OCI-LY7 (cell line): ENCODE measurements around the gene MOAP1. TPM values are rescaled to one million over a fixed set of nuclear protein-coding genes. Genes with fewer than 3 reads are reported as not detected.
"Not testable (repeated sequence)": the region's sequence is repeated elsewhere in the genome, so short reads cannot be mapped to it uniquely, and the experiment has no call there.

Source experiments
- BruUV-seq: library from RNA; stranded (reverse); fragments of 400-500 nt; replicated peaks from 2 replicates; lab custom pipeline; 2021; lab: Mats Ljungman, UMichigan
- CTCF ChIA-PET: fragments of 300-600 bp; sonication (Branson Sonifier 250); formaldehyde crosslinking; loops from one replicate; lab custom pipeline; 2022; ENCODE audit warnings: antibody characterized with exemption; ENCODE audit not compliant: unreplicated experiment; lab: Charles Lee
- POLR2A ChIA-PET: fragments of 300-600 bp; sonication (Branson Sonifier 250); formaldehyde crosslinking; loops from one replicate; lab custom pipeline; 2022; ENCODE audit warnings: antibody characterized with exemption; lab: Charles Lee
- DNase-seq: peaks from one replicate; pipeline ENCODE4 v3.0.0-alpha.2; 2015; ENCODE audit warnings: low spot score
- H2AFZ ChIP-seq: fragments of 200-600 bp; sonication (generic), shearing (Covaris generic); 2 replicates; pipeline ENCODE4 v1.6.1; 2014; ENCODE audit warnings: mild to moderate bottlenecking, antibody characterized with exemption, low read length, moderate library complexity
- H3K27ac ChIP-seq: fragments of 200-600 bp; sonication (generic); 2 replicates; pipeline ENCODE4 v1.5.1; 2014; ENCODE audit warnings: mixed run types, low read depth, mild to moderate bottlenecking, moderate library complexity, low read length, inconsistent platforms; ENCODE audit not compliant: poor library complexity, severe bottlenecking
- H3K36me3 ChIP-seq: fragments of 200-600 bp; sonication (generic); 2 replicates; pipeline ENCODE4 v1.6.1; 2014; ENCODE audit warnings: mild to moderate bottlenecking, antibody characterized with exemption, low read length, moderate library complexity, mixed read lengths; ENCODE audit not compliant: insufficient read depth
- H3K4me1 ChIP-seq: fragments of 200-600 bp; sonication (generic); 2 replicates; pipeline ENCODE4 v1.5.1; 2014; ENCODE audit warnings: mild to moderate bottlenecking, low read length; ENCODE audit not compliant: insufficient read depth, poor library complexity, severe bottlenecking
- H3K4me2 ChIP-seq: fragments of 200-600 bp; sonication (generic); 2 replicates; pipeline ENCODE4 v1.6.1; 2014; ENCODE audit warnings: mild to moderate bottlenecking, low read length
- H3K4me3 ChIP-seq: fragments of 200-600 bp; sonication (generic); 2 replicates; pipeline ENCODE4 v1.5.1; 2014; ENCODE audit warnings: mild to moderate bottlenecking, low read depth, low read length; ENCODE audit not compliant: poor library complexity, severe bottlenecking
- H3K79me2 ChIP-seq: fragments of 200-600 bp; sonication (generic); 2 replicates; pipeline ENCODE4 v1.6.1; 2016; ENCODE audit warnings: low read depth, mild to moderate bottlenecking, low read length, moderate library complexity, mixed read lengths; ENCODE audit not compliant: insufficient read depth
- H3K9me2 ChIP-seq: fragments of 200-600 bp; sonication (generic); 2 replicates; pipeline ENCODE4 v1.6.1; 2016; ENCODE audit warnings: mild to moderate bottlenecking, low read length, mixed read lengths; ENCODE audit not compliant: insufficient read depth
- H3K9me3 ChIP-seq: fragments of 200-600 bp; sonication (generic); 2 replicates; pipeline ENCODE4 v1.6.1; 2014; ENCODE audit warnings: mild to moderate bottlenecking, mixed run types, low read length, mixed read lengths
- H4K20me1 ChIP-seq: fragments of 200-600 bp; sonication (generic); 2 replicates; pipeline ENCODE4 v1.6.1; 2014; ENCODE audit warnings: mild to moderate bottlenecking, antibody characterized with exemption, low read length, moderate library complexity, mixed read lengths; ENCODE audit not compliant: insufficient read depth
- EZH2phosphoT487 ChIP-seq: fragments of 200-600 bp; sonication (generic); IDR thresholded peaks from 2 replicates; pipeline ENCODE4 v1.6.1; 2018; ENCODE audit warnings: low read depth, borderline replicate concordance, mild to moderate bottlenecking, mixed run types, antibody characterized with exemption, low read length, moderate library complexity, mixed read lengths
- intact Hi-C: fragments of 100-400 bp; cut with micrococcal nuclease; formaldehyde crosslinking; loops from one replicate; pipeline ENCODE4 v1.10.0; 2022; ENCODE audit not compliant: unreplicated experiment
- total RNA-seq, 2 experiments: library from RNA; depleted of rRNA in 1 of 2; stranded (reverse); fragments of >200 nt in 1 of 2; shearing (Covaris generic) in 1 of 2; gene quantifications; 2 replicates each; pipeline ENCODE4 v1.2.3, GENCODE V29; 2014 to 2022
- TF ChIP-seq, protein P1 (sequence below): fragments of 200-600 bp; sonication (generic); conservative IDR thresholded peaks from 2 replicates; pipeline ENCODE4 v1.5.1; 2014; ENCODE audit warnings: mild to moderate bottlenecking, antibody characterized with exemption, low read length, moderate library complexity, mixed read lengths

Gene MOAP1
- total RNA-seq, 2 experiments from 2014 or later: 26.4 to 31.2 TPM

DNA sequence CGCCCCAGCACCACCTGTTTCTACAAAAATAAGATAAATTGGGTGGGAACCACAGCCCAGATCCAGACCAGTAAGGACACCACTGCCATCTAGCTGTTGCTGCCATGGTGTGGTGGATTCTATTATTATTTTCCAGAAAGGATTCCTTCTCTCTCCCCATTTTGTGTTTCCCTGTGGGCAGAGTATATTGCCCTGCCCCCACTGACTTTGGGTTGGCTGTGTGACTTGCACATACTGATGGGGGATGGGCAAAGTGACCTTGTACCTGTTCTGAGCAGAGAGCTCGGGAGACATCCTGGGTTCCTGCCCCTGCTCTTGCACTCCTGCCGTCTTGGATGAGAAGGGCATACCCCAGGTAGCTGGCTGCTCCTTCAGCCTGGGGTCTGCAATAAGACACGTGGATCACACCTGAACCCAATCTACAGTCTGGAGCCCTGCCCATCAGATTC is 24.3 kb downstream of the MOAP1 start:
- Histone ChIP-seq H3K79me2 (no peaks in the 10 kb centered on the region), H3K9me2 (no peaks in the 10 kb centered on the region), H3K9me3 (no peaks in the 10 kb centered on the region), H3K4me3 (no peak overlapping the region), H2AFZ (no peak overlapping the region), H3K36me3 (no peaks in the 10 kb centered on the region), H3K4me2 (no peak overlapping the region), H3K27ac (no peak overlapping the region), H4K20me1 (no peaks in the 10 kb centered on the region), H3K4me1 (no peaks in the 10 kb centered on the region)
- CTCF ChIA-PET: interaction anchor here (1.0 kb wide), 1 partner anchor 47 kb away, joined by 4 read pairs; no protein-coding TSS in a partner anchor
- no TSS peak for BruUV-seq
- intact Hi-C loops: no loop called here
- POLR2A ChIA-PET: interaction anchor here (0.6 kb wide), 3 partner anchors 45 to 335 kb away, joined by 3 to 5 read pairs (median 3); no protein-coding TSS in a partner anchor
- TF ChIP-seq, protein P1, sequence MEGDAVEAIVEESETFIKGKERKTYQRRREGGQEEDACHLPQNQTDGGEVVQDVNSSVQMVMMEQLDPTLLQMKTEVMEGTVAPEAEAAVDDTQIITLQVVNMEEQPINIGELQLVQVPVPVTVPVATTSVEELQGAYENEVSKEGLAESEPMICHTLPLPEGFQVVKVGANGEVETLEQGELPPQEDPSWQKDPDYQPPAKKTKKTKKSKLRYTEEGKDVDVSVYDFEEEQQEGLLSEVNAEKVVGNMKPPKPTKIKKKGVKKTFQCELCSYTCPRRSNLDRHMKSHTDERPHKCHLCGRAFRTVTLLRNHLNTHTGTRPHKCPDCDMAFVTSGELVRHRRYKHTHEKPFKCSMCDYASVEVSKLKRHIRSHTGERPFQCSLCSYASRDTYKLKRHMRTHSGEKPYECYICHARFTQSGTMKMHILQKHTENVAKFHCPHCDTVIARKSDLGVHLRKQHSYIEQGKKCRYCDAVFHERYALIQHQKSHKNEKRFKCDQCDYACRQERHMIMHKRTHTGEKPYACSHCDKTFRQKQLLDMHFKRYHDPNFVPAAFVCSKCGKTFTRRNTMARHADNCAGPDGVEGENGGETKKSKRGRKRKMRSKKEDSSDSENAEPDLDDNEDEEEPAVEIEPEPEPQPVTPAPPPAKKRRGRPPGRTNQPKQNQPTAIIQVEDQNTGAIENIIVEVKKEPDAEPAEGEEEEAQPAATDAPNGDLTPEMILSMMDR: peak; percentile 66
- TF ChIP-seq EZH2phosphoT487: no peak
- peak; percentile 36 for DNase-seq

DNA sequence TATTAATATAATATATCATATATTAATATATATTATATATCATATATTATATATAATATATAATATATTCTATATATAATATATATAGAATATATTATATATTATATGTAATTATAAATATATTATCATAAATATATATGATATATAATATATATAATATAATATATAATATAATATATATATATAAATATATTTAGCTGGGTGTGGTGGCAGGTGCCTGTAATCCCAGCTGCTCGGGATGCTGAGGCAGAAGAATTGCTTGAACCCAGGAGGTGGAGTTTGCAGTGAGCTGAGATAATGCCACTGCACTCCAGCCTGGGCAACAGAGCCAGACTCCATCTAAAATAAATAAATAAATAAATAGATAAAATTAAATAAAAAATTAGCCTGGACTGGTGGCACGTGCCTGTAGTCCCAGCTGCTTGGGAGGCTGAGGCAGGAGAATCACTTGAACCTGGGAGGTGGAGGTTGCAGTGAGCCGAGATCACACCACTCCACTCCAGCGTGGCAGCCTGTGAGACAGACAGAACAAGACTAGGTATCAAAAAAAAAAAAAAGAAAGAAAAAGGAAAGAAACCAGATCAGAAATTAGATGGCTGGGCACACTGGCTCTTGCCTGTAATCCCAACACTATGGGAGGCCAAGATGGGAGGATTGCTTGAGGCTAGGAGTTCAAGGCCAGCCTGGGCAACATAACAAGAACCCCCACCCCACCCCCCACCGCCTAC is 24.9 kb downstream of the MOAP1 start:
- H3K36me3 ChIP-seq, intact Hi-C loops, H3K9me2 ChIP-seq, DNase-seq, H3K4me3 ChIP-seq, H3K27ac ChIP-seq, H4K20me1 ChIP-seq, BruUV-seq, H3K4me1 ChIP-seq, CTCF ChIA-PET, H3K4me2 ChIP-seq, H2AFZ ChIP-seq, H3K9me3 ChIP-seq, H3K79me2 ChIP-seq: not testable (repeated sequence)
- POLR2A ChIA-PET: interaction anchor here (0.6 kb wide), 2 partner anchors 45 to 79 kb away, joined by 3 to 5 read pairs; no protein-coding TSS in a partner anchor

DNA sequence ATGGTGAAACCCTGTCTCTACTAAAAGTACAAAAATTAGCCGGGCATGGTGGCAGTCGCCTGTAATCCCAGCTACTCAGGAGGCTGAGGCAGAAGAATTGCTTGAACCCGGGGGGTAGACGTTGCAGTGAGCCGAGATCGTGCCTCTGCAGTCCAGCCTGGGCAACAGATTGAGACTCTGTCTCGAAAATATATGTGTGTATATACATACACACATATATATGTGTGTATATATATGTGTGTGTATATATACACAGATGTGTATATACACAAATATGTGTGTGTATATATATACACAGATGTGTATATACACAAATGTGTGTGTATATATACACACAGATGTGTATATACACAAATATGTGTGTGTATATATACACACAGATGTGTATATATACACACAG is 26.3 kb downstream of the MOAP1 start:
- H3K9me2 ChIP-seq, H3K9me3 ChIP-seq, POLR2A ChIA-PET, H3K79me2 ChIP-seq, DNase-seq, CTCF ChIA-PET, intact Hi-C loops, H3K27ac ChIP-seq, BruUV-seq, H3K4me1 ChIP-seq, H3K4me3 ChIP-seq, H3K4me2 ChIP-seq, H4K20me1 ChIP-seq, H2AFZ ChIP-seq, H3K36me3 ChIP-seq: not testable (repeated sequence)
